Karpas-422 (cell line): Measurements from ENCODE around the gene DLK1. TPM values are rescaled to one million over a fixed set of nuclear protein-coding genes. Genes with fewer than 3 reads are reported as not detected.

Source experiments
- DNase-seq: peaks from one replicate; pipeline ENCODE4 v3.0.0-alpha.2; 2015
- H2AFZ ChIP-seq: fragments of 200-600 bp; sonication (generic); 2 replicates; pipeline ENCODE4 v1.6.1; 2014; ENCODE audit warnings: antibody characterized with exemption, low read length, mixed read lengths
- H3K27ac ChIP-seq: fragments of 200-600 bp; sonication (generic); 2 replicates; pipeline ENCODE4 v1.5.1; 2014; ENCODE audit warnings: mild to moderate bottlenecking, low read length, moderate library complexity
- H3K27me3 ChIP-seq: fragments of 200-600 bp; sonication (generic); 2 replicates; pipeline ENCODE4 v1.6.1; 2014; ENCODE audit warnings: low read length, mixed read lengths
- H3K36me3 ChIP-seq: fragments of 200-600 bp; sonication (generic); 2 replicates; pipeline ENCODE4 v1.6.1; 2014; ENCODE audit warnings: low read length, mixed read lengths; ENCODE audit not compliant: insufficient read depth
- H3K4me1 ChIP-seq: fragments of 200-600 bp; sonication (generic); 2 replicates; pipeline ENCODE4 v1.6.1; 2014; ENCODE audit warnings: mild to moderate bottlenecking, low read length, mixed read lengths
- H3K4me2 ChIP-seq: fragments of 200-600 bp; sonication (generic); 2 replicates; pipeline ENCODE4 v1.6.1; 2014; ENCODE audit warnings: low read length, low read depth, mild to moderate bottlenecking; ENCODE audit not compliant: poor library complexity, severe bottlenecking
- H3K4me3 ChIP-seq: fragments of 200-600 bp; sonication (generic); 2 replicates; pipeline ENCODE4 v1.5.1; 2014; ENCODE audit warnings: mild to moderate bottlenecking, antibody characterized with exemption, low read length, mixed read lengths
- H3K79me2 ChIP-seq: fragments of 200-600 bp; sonication (generic); 2 replicates; pipeline ENCODE4 v1.6.1; 2014; ENCODE audit warnings: mild to moderate bottlenecking, low read length, mixed read lengths
- H3K9ac ChIP-seq: fragments of 200-600 bp; sonication (generic); 2 replicates; pipeline ENCODE4 v1.6.0; 2014; ENCODE audit warnings: low read length
- H3K9me2 ChIP-seq: fragments of 200-600 bp; sonication (generic), shearing (Covaris generic); replicated peaks from 2 replicates; pipeline ENCODE4 v1.6.0; 2014; ENCODE audit warnings: mild to moderate bottlenecking, low read length, moderate library complexity; ENCODE audit not compliant: insufficient read depth
- H3K9me3 ChIP-seq: fragments of 300-700, 200-600 bp; sonication (generic); 2 replicates; pipeline ENCODE4 v1.6.1; 2014; ENCODE audit warnings: low read length, mixed read lengths
- H4K20me1 ChIP-seq: fragments of 200-600 bp; sonication (generic); 2 replicates; pipeline ENCODE4 v1.6.1; 2014; ENCODE audit warnings: mild to moderate bottlenecking, antibody characterized with exemption, low read length, low read depth; ENCODE audit not compliant: insufficient read depth
- total RNA-seq: library from RNA; depleted of rRNA; stranded (reverse); fragments of >200 nt; shearing (Covaris generic); gene quantifications from 2 replicates; pipeline ENCODE4 v1.2.3, GENCODE V29; 2014; ENCODE audit warnings: low replicate concordance

Gene DLK1
- total RNA-seq, 1 experiment from 2014 or later: not detected

- Histone ChIP-seq H3K27ac (no peak overlapping the region), H2AFZ (no peak overlapping the region), H3K36me3 (no peaks in the 10 kb centered on the region), H3K9ac (no peak overlapping the region), H4K20me1 (no peaks in the 10 kb centered on the region), H3K4me1 (no peaks in the 10 kb centered on the region), H3K9me3 (no peaks in the 10 kb centered on the region), H3K4me3 (no peak overlapping the region), H3K79me2 (no peaks in the 10 kb centered on the region), H3K9me2 (no peaks in the 10 kb centered on the region), H3K4me2 (no peak overlapping the region), H3K27me3 (no peaks in the 10 kb centered on the region)
- no peak for DNase-seq
Measured at GRCh38 chr14:100682749-100683148, 43.9 kb upstream of the DLK1 start.

- Histone ChIP-seq H3K27me3 (no peaks in the 10 kb centered on the region), H3K4me3 (no peak overlapping the region), H3K4me1 (no peaks in the 10 kb centered on the region), H3K4me2 (no peak overlapping the region), H3K79me2 (no peaks in the 10 kb centered on the region), H2AFZ (no peak overlapping the region), H4K20me1 (no peaks in the 10 kb centered on the region), H3K36me3 (no peaks in the 10 kb centered on the region), H3K9me3 (no peaks in the 10 kb centered on the region), H3K9ac (no peak overlapping the region), H3K27ac (no peak overlapping the region), H3K9me2 (no peaks in the 10 kb centered on the region)
- no peak for DNase-seq
Measured at GRCh38 chr14:100683578-100683977, 43.1 kb upstream of the DLK1 start.

- Histone ChIP-seq H3K4me2 (no peak overlapping the region), H3K9me2 (no peaks in the 10 kb centered on the region), H3K4me1 (no peaks in the 10 kb centered on the region), H4K20me1 (no peaks in the 10 kb centered on the region), H3K4me3 (no peak overlapping the region), H3K27me3 (no peaks in the 10 kb centered on the region), H2AFZ (no peak overlapping the region), H3K9me3 (no peaks in the 10 kb centered on the region), H3K79me2 (no peaks in the 10 kb centered on the region), H3K9ac (no peak overlapping the region), H3K27ac (no peak overlapping the region), H3K36me3 (no peaks in the 10 kb centered on the region)
- no peak for DNase-seq
Measured at GRCh38 chr14:100684154-100684553, 42.5 kb upstream of the DLK1 start.

- H3K79me2 ChIP-seq: no peaks in the 10 kb centered on the region
- H4K20me1 ChIP-seq: no peaks in the 10 kb centered on the region
- no peaks in the 10 kb centered on the region for H3K36me3 ChIP-seq
- H3K4me2 ChIP-seq: no peak overlapping the region
- H3K27ac ChIP-seq: no peak overlapping the region
- DNase-seq: no peak
- H3K27me3 ChIP-seq: no peaks in the 10 kb centered on the region
- H3K9ac ChIP-seq: no peak overlapping the region
- H3K9me2 ChIP-seq: no peaks in the 10 kb centered on the region
- no peak overlapping the region for H3K4me3 ChIP-seq
- H3K4me1 ChIP-seq: no peaks in the 10 kb centered on the region
- no peak overlapping the region for H2AFZ ChIP-seq
- H3K9me3 ChIP-seq: no peaks in the 10 kb centered on the region
Measured at GRCh38 chr14:100684961-100685360, 41.7 kb upstream of the DLK1 start.

- Histone ChIP-seq H3K9me3 (no peaks in the 10 kb centered on the region), H3K27me3 (no peaks in the 10 kb centered on the region), H3K4me1 (no peaks in the 10 kb centered on the region), H3K27ac (no peak overlapping the region), H3K4me3 (no peak overlapping the region), H2AFZ (no peak overlapping the region), H3K9me2 (no peaks in the 10 kb centered on the region), H3K79me2 (no peaks in the 10 kb centered on the region), H4K20me1 (no peaks in the 10 kb centered on the region), H3K36me3 (no peaks in the 10 kb centered on the region), H3K4me2 (no peak overlapping the region), H3K9ac (no peak overlapping the region)
- DNase-seq: no peak
Measured at GRCh38 chr14:100686858-100687257, 39.8 kb upstream of the DLK1 start.

GRCh38 chr14:100687386-100687785 is 39.3 kb upstream of the DLK1 start:
- Histone ChIP-seq H3K9ac (no peak overlapping the region), H2AFZ (no peak overlapping the region), H3K27ac (no peak overlapping the region), H3K4me3 (no peak overlapping the region), H3K9me2 (no peaks in the 10 kb centered on the region), H3K4me2 (no peak overlapping the region), H3K79me2 (no peaks in the 10 kb centered on the region), H3K36me3 (no peaks in the 10 kb centered on the region), H3K4me1 (no peaks in the 10 kb centered on the region), H3K9me3 (no peaks in the 10 kb centered on the region), H4K20me1 (no peaks in the 10 kb centered on the region), H3K27me3 (no peaks in the 10 kb centered on the region)
- no peak for DNase-seq

GRCh38 chr14:100688051-100688450 is 38.6 kb upstream of the DLK1 start:
- Histone ChIP-seq H3K9me3 (no peaks in the 10 kb centered on the region), H4K20me1 (no peaks in the 10 kb centered on the region), H3K79me2 (no peaks in the 10 kb centered on the region), H3K9ac (no peak overlapping the region), H3K36me3 (no peaks in the 10 kb centered on the region), H3K4me2 (no peak overlapping the region), H3K4me3 (no peak overlapping the region), H3K9me2 (no peaks in the 10 kb centered on the region), H3K27me3 (no peaks in the 10 kb centered on the region), H2AFZ (no peak overlapping the region), H3K27ac (no peak overlapping the region), H3K4me1 (no peaks in the 10 kb centered on the region)
- DNase-seq: no peak

- no peaks in the 10 kb centered on the region for H3K79me2 ChIP-seq
- no peaks in the 10 kb centered on the region for H3K27me3 ChIP-seq
- no peaks in the 10 kb centered on the region for H3K4me1 ChIP-seq
- H3K4me2 ChIP-seq: no peak overlapping the region
- H4K20me1 ChIP-seq: no peaks in the 10 kb centered on the region
- no peak for DNase-seq
- no peak overlapping the region for H3K9ac ChIP-seq
- no peaks in the 10 kb centered on the region for H3K9me3 ChIP-seq
- H3K36me3 ChIP-seq: no peaks in the 10 kb centered on the region
- no peak overlapping the region for H3K4me3 ChIP-seq
- H3K9me2 ChIP-seq: no peaks in the 10 kb centered on the region
- H2AFZ ChIP-seq: no peak overlapping the region
- no peak overlapping the region for H3K27ac ChIP-seq
Measured at GRCh38 chr14:100688598-100689461, 37.9 kb upstream of the DLK1 start.
